K562 (cell line): ENCODE data around the gene CLIC3. TPM values are rescaled to one million over a fixed set of nuclear protein-coding genes. Genes with fewer than 3 reads are reported as not detected.

Experiments
- ATAC-seq: fragments of 200-7000 bp; cut with Tn5 transposase; 3 replicates; pipeline ENCODE4 v1.9.1; 2020; ENCODE audit warnings: moderate library complexity
- BruUV-seq: library from RNA; stranded (reverse); fragments of 400-500 nt; replicated peaks from 2 replicates; lab custom pipeline; 2021; lab: Mats Ljungman, UMichigan
- CTCF ChIA-PET: fragments of 300-600 bp; formaldehyde crosslinking; extraction: SDS; loops from one replicate; lab custom pipeline; 2021; ENCODE audit warnings: low intra/inter-chr PET ratio; lab: Yijun Ruan, JAX
- POLR2A ChIA-PET: fragments of 300-600, 350-650 bp; sonication (Branson Sonifier 250); formaldehyde crosslinking; extraction: SDS; loops from one replicate; lab custom pipeline; 2021; ENCODE audit warnings: antibody characterized with exemption, inconsistent platforms; lab: Yijun Ruan, JAX
- DNase-seq, 4 experiments: peaks; one replicate each; pipeline versions ENCODE4 v3.0.0 to v3.0.0-alpha.2; 2011 to 2018; ENCODE audit warnings: low spot score in 3 of 4, mixed read lengths in 3 of 4; ENCODE audit errors: extremely low read depth in 1 of 4
- FAIRE-seq: peaks from 2 replicates; lab custom pipeline; 2011; peaks lifted over from hg19 to GRCh38; lab: Jason Lieb, UNC
- H2AFZ ChIP-seq: 2 replicates; pipeline ENCODE4 v1.6.0; 2011; ENCODE audit warnings: low read depth, low read length, control low read depth, inconsistent platforms
- H3K27ac ChIP-seq: fragments of 200-600 bp; 3 replicates; pipeline ENCODE4 v1.8.0; 2011; ENCODE audit warnings: low read depth, mild to moderate bottlenecking, control low read depth, inconsistent platforms, low read length, moderate library complexity, mixed read lengths; ENCODE audit errors: extremely low read depth
- H3K27me3 ChIP-seq, 2 experiments: fragments of 300-600 bp in 1 of 2; 2 replicates in 1 of 2; 3 replicates in 1 of 2; pipeline versions ENCODE4 v1.6.0 to v1.8.0; 2011; ENCODE audit warnings: inconsistent platforms in 2 of 2, low read length in 2 of 2, mild to moderate bottlenecking in 1 of 2, mixed read lengths in 1 of 2, moderate library complexity in 1 of 2; ENCODE audit not compliant: control insufficient read depth in 2 of 2, insufficient read depth in 2 of 2
- H3K36me3 ChIP-seq: fragments of 300-600 bp; 3 replicates; pipeline ENCODE4 v1.8.0; 2011; ENCODE audit warnings: mild to moderate bottlenecking, low read length, inconsistent platforms; ENCODE audit not compliant: control insufficient read depth, insufficient read depth
- H3K4me1 ChIP-seq, 2 experiments: fragments of 200-600 bp in 1 of 2; replicated peaks in 1 of 2; 2 replicates in 1 of 2; 3 replicates in 1 of 2; pipeline versions ENCODE4 v1.5.1 to v1.8.0; 2011; ENCODE audit warnings: inconsistent platforms in 2 of 2, low read length in 2 of 2, mild to moderate bottlenecking in 1 of 2, mixed read lengths in 1 of 2, moderate library complexity in 1 of 2; ENCODE audit not compliant: control insufficient read depth in 2 of 2, insufficient read depth in 2 of 2
- H3K4me2 ChIP-seq: 2 replicates; pipeline ENCODE4 v1.6.1; 2011; ENCODE audit warnings: low read length, control low read depth, inconsistent platforms, mixed read lengths; ENCODE audit not compliant: insufficient read depth
- H3K4me3 ChIP-seq: fragments of 200-600 bp; sonication (generic), shearing (Covaris generic); 2 replicates; pipeline ENCODE4 v1.5.1; 2016; ENCODE audit warnings: control low read depth, inconsistent platforms
- H3K79me2 ChIP-seq: fragments of 200-600 bp; 3 replicates; pipeline ENCODE4 v1.8.0; 2011; ENCODE audit warnings: low read length, inconsistent platforms; ENCODE audit not compliant: control insufficient read depth, insufficient read depth
- H3K9ac ChIP-seq, 2 experiments: 2 replicates each; pipeline versions ENCODE4 v1.6.0 to v1.6.1; 2011; ENCODE audit warnings: low read depth in 2 of 2, low read length in 2 of 2, control low read depth in 1 of 2, inconsistent platforms in 1 of 2, mild to moderate bottlenecking in 1 of 2, mixed read lengths in 1 of 2; ENCODE audit not compliant: insufficient read depth in 1 of 2
- H3K9me1 ChIP-seq: one replicate; pipeline ENCODE4 v1.6.0; 2011; ENCODE audit warnings: inconsistent platforms, mild to moderate bottlenecking, low read length, moderate library complexity; ENCODE audit not compliant: control insufficient read depth, insufficient read depth
- H3K9me3 ChIP-seq: replicated peaks from 2 replicates; pipeline ENCODE4 v1.5.1; 2011; ENCODE audit warnings: low read depth, low read length, inconsistent platforms; ENCODE audit not compliant: control insufficient read depth, insufficient read depth
- H4K20me1 ChIP-seq: replicated peaks from 2 replicates; pipeline ENCODE4 v1.6.1; 2011; ENCODE audit warnings: low read length, inconsistent platforms, mixed read lengths; ENCODE audit not compliant: control insufficient read depth, insufficient read depth
- ARID2 ChIP-seq: fragments of 450-650 bp; IDR thresholded peaks from 2 replicates; pipeline ENCODE4 v1.6.1; 2017; ENCODE audit warnings: antibody characterized with exemption, mild to moderate bottlenecking
- ARNT ChIP-seq, 2 experiments: fragments of 450-650 bp; IDR thresholded peaks; 2 replicates each; pipeline ENCODE4 v1.6.1; 2016; ENCODE audit warnings: mild to moderate bottlenecking in 1 of 2
- CHD2 ChIP-seq: IDR thresholded peaks from 2 replicates; pipeline ENCODE4 v1.6.1; 2011; ENCODE audit warnings: low read depth, low read length
- EGR1 ChIP-seq: fragments of 450-650 bp; conservative IDR thresholded peaks from 2 replicates; pipeline ENCODE4 v1.6.1; 2017; ENCODE audit warnings: mild to moderate bottlenecking
- FOSL1 ChIP-seq: fragments of 200-800 bp; sonication (Bioruptor generic); conservative IDR thresholded peaks from 2 replicates; pipeline ENCODE4 v1.6.1; 2016; ENCODE audit warnings: missing genetic modification characterization, missing compliant biosample characterization
- KHSRP ChIP-seq: fragments of 450-650 bp; IDR thresholded peaks from 2 replicates; pipeline ENCODE4 v1.6.1; 2017
- NCOA6 ChIP-seq: fragments of 450-650 bp; IDR thresholded peaks from 2 replicates; pipeline ENCODE4 v1.6.1; 2017; ENCODE audit warnings: mild to moderate bottlenecking
- NFE2L1 ChIP-seq: fragments of 450-650 bp; IDR thresholded peaks from 2 replicates; pipeline ENCODE4 v1.6.1; 2016; ENCODE audit warnings: missing genetic modification characterization, low read depth, mild to moderate bottlenecking, missing compliant biosample characterization, moderate library complexity, borderline replicate concordance
- NFYB ChIP-seq: IDR thresholded peaks from 2 replicates; pipeline ENCODE4 v1.6.1; 2011; ENCODE audit warnings: mild to moderate bottlenecking, moderate library complexity; ENCODE audit not compliant: insufficient read length; ENCODE audit errors: extremely low read depth
- OTX1 ChIP-seq: fragments of 450-650 bp; formaldehyde crosslinking; IDR thresholded peaks from 2 replicates; pipeline ENCODE4 v1.4.0; 2022; ENCODE audit warnings: mild to moderate bottlenecking
- PCBP2 ChIP-seq: fragments of 200-400 bp; formaldehyde crosslinking; IDR thresholded peaks from 2 replicates; pipeline ENCODE4 v1.6.1; 2018; ENCODE audit warnings: low read length, low read depth, mild to moderate bottlenecking, moderate library complexity; ENCODE audit not compliant: poor library complexity, severe bottlenecking
- SMAD2 ChIP-seq: fragments of 150-350 bp; IDR thresholded peaks from 2 replicates; pipeline ENCODE4 v1.6.1; 2014; ENCODE audit warnings: low read depth, mild to moderate bottlenecking, low read length
- ZFP1 ChIP-seq: fragments of 450-650 bp; formaldehyde crosslinking; IDR thresholded peaks from 2 replicates; pipeline ENCODE4 v1.4.0; 2020; ENCODE audit warnings: mild to moderate bottlenecking, mixed read lengths
- ZNF146 ChIP-seq: IDR thresholded peaks from one replicate; pipeline ENCODE4 v1.6.1; 2018; ENCODE audit warnings: missing compliant biosample characterization; ENCODE audit not compliant: unreplicated experiment
- ZNF764 ChIP-seq: fragments of 250-450 bp; sonication (Bioruptor Pico); IDR thresholded peaks from 2 replicates; pipeline ENCODE4 v1.4.0; 2020; ENCODE audit warnings: low read depth, mild to moderate bottlenecking, moderate library complexity
- WGBS: fragments of 100-300 bp; shearing (Covaris generic); methylation state at CpG from one replicate; pipeline ENCODE4 v1.1.6; 2016; ENCODE audit warnings: low coverage, mixed read lengths; ENCODE audit not compliant: insufficient coverage; ENCODE audit errors: missing lambda C conversion rate; 5-methylcytosine and 5-hydroxymethylcytosine counted together
- in situ Hi-C: fragments of 300-500 bp; cut with MboI; formaldehyde crosslinking; loops from 4 replicates; pipeline ENCODE4 v1.15.0; 2018; ENCODE audit warnings: inconsistent platforms, mixed read lengths
- intact Hi-C: fragments of 100-400 bp; cut with micrococcal nuclease; formaldehyde crosslinking; loops from 2 replicates; pipeline ENCODE4 v1.14.2; 2022
- polyA plus RNA-seq, 8 experiments: library from polyadenylated mRNA; depleted of rRNA in 4 of 8; stranded (reverse) in 5 of 8; unstranded in 3 of 8; fragments of >200 nt; fragmentation: Nextera tagmentation in 2 of 8; fragmentation: Illumina TruSeq in 1 of 8; extraction: Ambion mirVana in 2 of 8; extraction: Trizol in 1 of 8; gene quantifications; 2 replicates each; pipeline versions ENCODE4 v1.2.1 to v1.2.3, GENCODE V29; 2011 to 2014; ENCODE audit warnings: inconsistent platforms in 1 of 8, missing spikeins in 1 of 8
- total RNA-seq, 7 experiments: library from RNA; depleted of rRNA in 6 of 7; stranded (reverse); fragments of >200 nt in 6 of 7; fragmentation: Illumina TruSeq in 2 of 7; extraction: Trizol in 2 of 7; gene quantifications; 2 replicates each; pipeline versions ENCODE4 v1.2.1 to v1.2.3, GENCODE V29; 2011 to 2021; ENCODE audit warnings: low replicate concordance in 1 of 7
- TF ChIP-seq, protein P1 (sequence below): fragments of 450-650 bp; formaldehyde crosslinking; IDR thresholded peaks from 2 replicates; pipeline ENCODE4 v1.4.0; 2020; ENCODE audit warnings: mild to moderate bottlenecking
- TF ChIP-seq, protein P2 (sequence below): fragments of 250-450 bp; sonication (Bioruptor Pico); IDR thresholded peaks from 2 replicates; pipeline ENCODE4 v1.6.1; 2021; ENCODE audit warnings: mild to moderate bottlenecking
- TF ChIP-seq, protein P3 (sequence below): sonication (generic); formaldehyde crosslinking; IDR thresholded peaks from 2 replicates; pipeline ENCODE4 v1.8.0; 2023; ENCODE audit warnings: mild to moderate bottlenecking, missing genetic modification reagents

CLIC3 gene
- total and polyA plus RNA-seq, 9 of the 15 experiments (the other 6 are each of a cell fraction or from before 2014, with no cell fraction given): 0.27 to 0.29 TPM; not detected in 7

DNA sequence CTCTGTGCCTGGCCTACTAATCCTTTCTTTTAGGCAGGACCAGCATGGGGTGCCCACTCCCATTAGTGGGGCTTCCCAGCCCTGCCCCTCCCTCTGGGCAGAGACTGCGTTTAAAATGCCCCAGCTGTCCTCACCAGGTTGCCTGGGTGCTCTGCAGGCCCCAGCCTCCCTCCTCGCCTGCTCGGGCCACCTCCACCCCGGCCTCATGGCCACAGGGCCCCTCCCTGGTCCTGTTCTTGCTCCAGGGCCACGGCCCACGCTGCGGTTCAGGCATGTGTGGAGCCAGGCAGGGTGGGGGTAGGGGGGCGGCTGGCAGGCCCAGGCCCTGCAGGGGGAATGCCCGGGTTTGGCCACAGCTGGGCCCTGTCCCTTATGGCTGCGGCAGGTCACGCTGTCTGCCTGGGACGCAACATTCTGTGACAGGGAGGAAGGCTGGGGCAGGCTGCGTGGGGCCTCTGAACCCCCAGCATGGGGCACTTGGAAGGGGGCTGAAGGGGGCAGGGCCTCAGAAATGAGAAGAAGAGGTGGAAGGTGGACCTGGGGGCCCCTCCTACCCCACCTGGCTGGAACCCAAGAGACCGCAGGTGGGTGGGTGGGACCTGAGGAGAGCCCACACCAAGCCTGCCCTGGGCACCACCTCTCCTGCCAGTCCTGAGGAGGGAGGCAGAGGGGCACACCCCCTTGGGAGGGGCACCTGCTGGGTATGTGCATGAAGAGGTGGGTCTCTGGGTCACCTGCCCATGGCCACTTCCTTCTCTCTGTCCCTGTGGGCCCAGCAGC lies 44.6 kb downstream of the CLIC3 start, which contains the start of gene LCN12:
TSS of gene LCN12 (plus strand) at position 733 of the 780 bp plus-strand sequence. CDS start 55 bp downstream, outside the sequence.
- TF ChIP-seq ZFP1 (CRISPR knock-in tag) (no peak), EGR1 (no peak), KHSRP (no peak), ARNT (IDR thresholded peaks at IDR 0.05) (no peak), NCOA6 (no peak), ZNF764 (CRISPR knock-in tag) (no peak), FOSL1 (tag) (no peak), NFYB (no peak), ARID2 (no peak), NFE2L1 (tag) (no peak), CHD2 (no peak), PCBP2 (no peak), ZNF146 (CRISPR knock-in tag) (no peak), SMAD2 (no peak), OTX1 (CRISPR knock-in tag) (no peak)
- TF ChIP-seq, protein P1, sequence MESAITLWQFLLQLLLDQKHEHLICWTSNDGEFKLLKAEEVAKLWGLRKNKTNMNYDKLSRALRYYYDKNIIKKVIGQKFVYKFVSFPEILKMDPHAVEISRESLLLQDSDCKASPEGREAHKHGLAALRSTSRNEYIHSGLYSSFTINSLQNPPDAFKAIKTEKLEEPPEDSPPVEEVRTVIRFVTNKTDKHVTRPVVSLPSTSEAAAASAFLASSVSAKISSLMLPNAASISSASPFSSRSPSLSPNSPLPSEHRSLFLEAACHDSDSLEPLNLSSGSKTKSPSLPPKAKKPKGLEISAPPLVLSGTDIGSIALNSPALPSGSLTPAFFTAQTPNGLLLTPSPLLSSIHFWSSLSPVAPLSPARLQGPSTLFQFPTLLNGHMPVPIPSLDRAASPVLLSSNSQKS: no peak
- TF ChIP-seq, protein P2, sequence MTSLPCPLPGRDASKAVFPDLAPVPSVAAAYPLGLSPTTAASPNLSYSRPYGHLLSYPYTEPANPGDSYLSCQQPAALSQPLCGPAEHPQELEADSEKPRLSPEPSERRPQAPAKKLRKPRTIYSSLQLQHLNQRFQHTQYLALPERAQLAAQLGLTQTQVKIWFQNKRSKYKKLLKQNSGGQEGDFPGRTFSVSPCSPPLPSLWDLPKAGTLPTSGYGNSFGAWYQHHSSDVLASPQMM: no peak
- TF ChIP-seq, protein P3, sequence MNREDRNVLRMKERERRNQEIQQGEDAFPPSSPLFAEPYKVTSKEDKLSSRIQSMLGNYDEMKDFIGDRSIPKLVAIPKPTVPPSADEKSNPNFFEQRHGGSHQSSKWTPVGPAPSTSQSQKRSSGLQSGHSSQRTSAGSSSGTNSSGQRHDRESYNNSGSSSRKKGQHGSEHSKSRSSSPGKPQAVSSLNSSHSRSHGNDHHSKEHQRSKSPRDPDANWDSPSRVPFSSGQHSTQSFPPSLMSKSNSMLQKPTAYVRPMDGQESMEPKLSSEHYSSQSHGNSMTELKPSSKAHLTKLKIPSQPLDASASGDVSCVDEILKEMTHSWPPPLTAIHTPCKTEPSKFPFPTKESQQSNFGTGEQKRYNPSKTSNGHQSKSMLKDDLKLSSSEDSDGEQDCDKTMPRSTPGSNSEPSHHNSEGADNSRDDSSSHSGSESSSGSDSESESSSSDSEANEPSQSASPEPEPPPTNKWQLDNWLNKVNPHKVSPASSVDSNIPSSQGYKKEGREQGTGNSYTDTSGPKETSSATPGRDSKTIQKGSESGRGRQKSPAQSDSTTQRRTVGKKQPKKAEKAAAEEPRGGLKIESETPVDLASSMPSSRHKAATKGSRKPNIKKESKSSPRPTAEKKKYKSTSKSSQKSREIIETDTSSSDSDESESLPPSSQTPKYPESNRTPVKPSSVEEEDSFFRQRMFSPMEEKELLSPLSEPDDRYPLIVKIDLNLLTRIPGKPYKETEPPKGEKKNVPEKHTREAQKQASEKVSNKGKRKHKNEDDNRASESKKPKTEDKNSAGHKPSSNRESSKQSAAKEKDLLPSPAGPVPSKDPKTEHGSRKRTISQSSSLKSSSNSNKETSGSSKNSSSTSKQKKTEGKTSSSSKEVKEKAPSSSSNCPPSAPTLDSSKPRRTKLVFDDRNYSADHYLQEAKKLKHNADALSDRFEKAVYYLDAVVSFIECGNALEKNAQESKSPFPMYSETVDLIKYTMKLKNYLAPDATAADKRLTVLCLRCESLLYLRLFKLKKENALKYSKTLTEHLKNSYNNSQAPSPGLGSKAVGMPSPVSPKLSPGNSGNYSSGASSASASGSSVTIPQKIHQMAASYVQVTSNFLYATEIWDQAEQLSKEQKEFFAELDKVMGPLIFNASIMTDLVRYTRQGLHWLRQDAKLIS (CRISPR knock-in tag): no peak
- Histone ChIP-seq H3K79me2 (no peaks in the 10 kb centered on the region), H3K4me1 (peaks cover 3 to 75% of the 10 kb centered on the region in 2 experiments; a peak in 4 of 5 replicates), H3K36me3 (no peaks in the 10 kb centered on the region), H3K9ac (no peak within 1 kb of the TSS; a peak in 1 of 4 replicates), H3K27me3 (peaks cover 2 to 7% of the 10 kb centered on the region in 2 experiments; a peak in 3 of 5 replicates), H4K20me1 (0 out of 2 replicates have a peak, but pooled peaks cover 4% of the 10 kb centered on the region), H2AFZ (no peak within 1 kb of the TSS), H3K9me3 (no peaks in the 10 kb centered on the region), H3K4me3 (no peak within 1 kb of the TSS), H3K4me2 (no peak within 1 kb of the TSS), H3K9me1 (peaks cover 2% of the 10 kb centered on the region), H3K27ac (no peak within 1 kb of the TSS)
- CTCF ChIA-PET: no interaction called here
- in situ Hi-C loops (no loop called here), intact Hi-C loops (no loop called here)
- FAIRE-seq: no peak
- ATAC-seq: no peak
- POLR2A ChIA-PET: interaction anchor here (1.0 kb wide), 1 partner anchor 13 kb away, joined by 3 read pairs; no protein-coding TSS in a partner anchor
- 84% methylated on average over 11 of the region's 14 CpGs for WGBS
- DNase-seq: no peak
- no TSS peak for BruUV-seq
